Endothelial cell of umbilical vein (primary cell): ENCODE measurements around the gene TNIP1. TPM values are rescaled to one million over a fixed set of nuclear protein-coding genes. Genes with fewer than 3 reads are reported as not detected.

Experiments
- BruUV-seq: library from RNA; stranded (reverse); fragments of 400-500 nt; replicated peaks from 2 replicates; lab custom pipeline; 2021; lab: Mats Ljungman, UMichigan
- CTCF ChIA-PET: fragments of 300-600, 350-600 bp; sonication (Branson Sonifier 250); formaldehyde crosslinking; loops from one replicate; lab custom pipeline; 2021; ENCODE audit warnings: antibody characterized with exemption, inconsistent platforms; lab: Charles Lee
- POLR2A ChIA-PET: fragments of 300-600, 350-600 bp; sonication (Branson Sonifier 250); formaldehyde crosslinking; loops from one replicate; lab custom pipeline; 2021; ENCODE audit warnings: antibody characterized with exemption, inconsistent platforms; lab: Charles Lee
- DNase-seq: peaks from one replicate; pipeline ENCODE4 v3.0.0-alpha.2; 2011; ENCODE audit warnings: low read depth, low spot score
- FAIRE-seq: peaks from 2 replicates; lab custom pipeline; 2011; peaks lifted over from hg19 to GRCh38; lab: Jason Lieb, UNC
- H2AFZ ChIP-seq: 2 replicates; pipeline ENCODE4 v1.6.0; 2012; ENCODE audit warnings: low read depth, low read length, control low read depth, inconsistent platforms
- H3K27ac ChIP-seq: 2 replicates; pipeline ENCODE4 v1.5.1; 2011; ENCODE audit warnings: low read depth, mild to moderate bottlenecking, control low read depth, low read length, moderate library complexity; ENCODE audit not compliant: insufficient read depth
- H3K27me3 ChIP-seq, 2 experiments: 2 replicates each; pipeline versions ENCODE4 v1.6.0 to v1.6.1; 2011; ENCODE audit warnings: low read length in 2 of 2, mixed read lengths in 1 of 2; ENCODE audit not compliant: control insufficient read depth in 2 of 2, insufficient read depth in 2 of 2
- H3K36me3 ChIP-seq, 2 experiments: 2 replicates in 1 of 2; 3 replicates in 1 of 2; pipeline ENCODE4 v1.5.1; 2011; ENCODE audit warnings: low read length in 2 of 2, mild to moderate bottlenecking in 1 of 2, moderate library complexity in 1 of 2; ENCODE audit not compliant: control insufficient read depth in 2 of 2, insufficient read depth in 2 of 2; ENCODE audit errors: extremely low read depth in 1 of 2
- H3K4me1 ChIP-seq: 3 replicates; pipeline ENCODE4 v1.5.1; 2011; ENCODE audit warnings: mild to moderate bottlenecking, low read length; ENCODE audit not compliant: control insufficient read depth, insufficient read depth; ENCODE audit errors: extremely low read depth
- H3K4me2 ChIP-seq: 2 replicates; pipeline ENCODE4 v1.6.1; 2011; ENCODE audit warnings: low read length, control low read depth, mixed read lengths; ENCODE audit not compliant: insufficient read depth
- H3K4me3 ChIP-seq, 3 experiments: fragments of 200-600 bp in 1 of 3; sonication (generic), shearing (Covaris generic) in 1 of 3; replicated peaks in 1 of 3; 2 replicates each; pipeline ENCODE4 v1.5.1; 2011 to 2016; ENCODE audit warnings: control low read depth in 3 of 3, low read length in 3 of 3, mild to moderate bottlenecking in 2 of 3, inconsistent platforms in 1 of 3, low read depth in 1 of 3, moderate library complexity in 1 of 3; ENCODE audit not compliant: insufficient read depth in 1 of 3
- H3K79me2 ChIP-seq: 2 replicates; pipeline ENCODE4 v1.6.0; 2012; ENCODE audit warnings: low read length, inconsistent platforms; ENCODE audit not compliant: control insufficient read depth, insufficient read depth
- H3K9ac ChIP-seq: replicated peaks from 2 replicates; pipeline ENCODE3; 2011; ENCODE audit warnings: low read length, control low read depth; ENCODE audit not compliant: insufficient read depth; ENCODE audit errors: extremely low read depth
- H3K9me1 ChIP-seq: replicated peaks from 3 replicates; pipeline ENCODE4 v1.6.0; 2011; ENCODE audit warnings: mild to moderate bottlenecking, low read length; ENCODE audit not compliant: control insufficient read depth, insufficient read depth; ENCODE audit errors: extremely low read depth
- H3K9me3 ChIP-seq: replicated peaks from 2 replicates; pipeline ENCODE4 v1.5.1; 2012; ENCODE audit warnings: low read length, inconsistent platforms; ENCODE audit not compliant: control insufficient read depth, insufficient read depth
- H4K20me1 ChIP-seq: replicated peaks from 2 replicates; pipeline ENCODE3; 2011; ENCODE audit warnings: mild to moderate bottlenecking, low read length; ENCODE audit not compliant: control insufficient read depth, insufficient read depth; ENCODE audit errors: extremely low read depth
- CTCF ChIP-seq, 2 donors: IDR thresholded peaks; 1 replicate in 1 of 2; 2 replicates in 1 of 2; pipeline ENCODE4 v1.5.1; 2011; ENCODE audit warnings: low read length in 2 of 2, mild to moderate bottlenecking in 2 of 2, moderate library complexity in 2 of 2, control low read depth in 1 of 2, inconsistent platforms in 1 of 2, low read depth in 1 of 2; ENCODE audit not compliant: insufficient read depth in 1 of 2; ENCODE audit errors: extremely low read depth in 1 of 2
- EZH2 ChIP-seq: IDR thresholded peaks from 2 replicates; pipeline ENCODE4 v1.6.1; 2012; ENCODE audit warnings: borderline replicate concordance, low read depth, mild to moderate bottlenecking, moderate library complexity, low read length, inconsistent platforms; ENCODE audit not compliant: severe bottlenecking
- FOS ChIP-seq: IDR thresholded peaks from 2 replicates; pipeline ENCODE4 v1.6.1; 2011; ENCODE audit warnings: mild to moderate bottlenecking, low read length, moderate library complexity, borderline replicate concordance; ENCODE audit not compliant: insufficient read depth
- GATA2 ChIP-seq: IDR thresholded peaks from 2 replicates; pipeline ENCODE4 v1.7.0; 2011; ENCODE audit warnings: low read depth, mild to moderate bottlenecking, moderate library complexity, mixed read lengths, low read length; ENCODE audit not compliant: insufficient read length, insufficient read depth
- JUN ChIP-seq: IDR thresholded peaks from 2 replicates; pipeline ENCODE4 v1.6.1; 2011; ENCODE audit warnings: borderline replicate concordance, low read depth; ENCODE audit not compliant: insufficient read length, insufficient read depth
- MAX ChIP-seq: IDR thresholded peaks from 2 replicates; pipeline ENCODE4 v1.6.1; 2011; ENCODE audit not compliant: insufficient read depth, insufficient read length
- MYC ChIP-seq: IDR thresholded peaks from one replicate; pipeline ENCODE4 v1.6.1; 2011; ENCODE audit warnings: mild to moderate bottlenecking, low read depth, low read length
- POLR2A ChIP-seq: IDR thresholded peaks from 2 replicates; pipeline ENCODE4 v1.6.1; 2012; ENCODE audit warnings: low read depth, mild to moderate bottlenecking, control low read depth, low read length
- POLR2AphosphoS5 ChIP-seq: IDR thresholded peaks from 2 replicates; pipeline ENCODE4 v1.6.1; 2012; ENCODE audit warnings: low read depth, mild to moderate bottlenecking, control low read depth, low read length, moderate library complexity; ENCODE audit not compliant: insufficient read depth
- dilution Hi-C: fragments of 300-500 bp; cut with MboI; formaldehyde crosslinking; loops from one replicate; pipeline ENCODE4 v1.15.0; 2019; ENCODE audit warnings: low sequenced_read_pairs; ENCODE audit not compliant: extremely low pct_ligation_motif_present
- intact Hi-C: fragments of 100-400 bp; cut with micrococcal nuclease; formaldehyde crosslinking; loops from one replicate; pipeline ENCODE4 v1.10.0; 2022
- polyA plus RNA-seq, 4 experiments: library from polyadenylated mRNA; depleted of rRNA in 3 of 4; stranded (reverse) in 3 of 4; unstranded in 1 of 4; fragments of >200 nt; gene quantifications; 2 replicates each; pipeline versions ENCODE4 v1.2.1 to v1.2.3, GENCODE V29; 2011 to 2012; ENCODE audit warnings: missing spikeins in 1 of 4
- total RNA-seq: library from RNA; stranded (reverse); gene quantifications from 2 replicates; pipeline ENCODE4 v1.2.3, GENCODE V29; 2021

Gene TNIP1
- total and polyA plus RNA-seq, 2 donors (not counting 3 experiments of a cell fraction or from before 2014, with no cell fraction given) = 43.0 to 96.8 TPM

GRCh38 chr5:151076616-151077015 is 4.2 kb downstream of the TNIP1 start:
- no TSS peak for BruUV-seq
- Histone ChIP-seq H3K4me3 (no peak overlapping the region), H3K9ac (no peak overlapping the region), H3K4me1 (peaks cover 33% of the 10 kb centered on the region), H3K9me3 (no peaks in the 10 kb centered on the region), H3K79me2 (peaks cover 39% of the 10 kb centered on the region), H3K27ac (no peak overlapping the region), H3K4me2 (no peak overlapping the region), H2AFZ (no peak overlapping the region), H3K9me1 (no peaks in the 10 kb centered on the region), H3K36me3 (peaks cover 0 to 2% of the 10 kb centered on the region in 2 experiments), H3K27me3 (no peaks in the 10 kb centered on the region), H4K20me1 (no peaks in the 10 kb centered on the region)
- CTCF ChIA-PET = interaction anchor here (1.7 kb wide), 1 partner anchor 25 kb away, joined by 5 read pairs; no protein-coding TSS in a partner anchor
- DNase-seq (no peak), FAIRE-seq (no peak)
- intact Hi-C loops (no loop called here), dilution Hi-C loops (no loop called here)
- no peak for TF ChIP-seq CTCF (IDR thresholded peaks at IDR 0.05; ENCODE audit: extremely low read depth in 1 of 2, insufficient read depth in 1 of 2, low read depth in 1 of 2, low read length in 2 of 2)
- POLR2A ChIA-PET = no interaction called here

- no peaks in the 10 kb centered on the region for H3K27me3 ChIP-seq
- no peak overlapping the region for H3K4me2 ChIP-seq
- intact Hi-C loops (no loop called here), dilution Hi-C loops (no loop called here)
- H3K9me1 ChIP-seq = no peaks in the 10 kb centered on the region
- no peak for TF ChIP-seq EZH2
- TF ChIP-seq POLR2A = no peak
- TF ChIP-seq JUN = no peak
- no peak for TF ChIP-seq CTCF (IDR thresholded peaks at IDR 0.05; ENCODE audit: extremely low read depth in 1 of 2, insufficient read depth in 1 of 2, low read depth in 1 of 2, low read length in 2 of 2)
- no peak for TF ChIP-seq MAX
- TF ChIP-seq GATA2 = no peak
- TF ChIP-seq POLR2AphosphoS5 = no peak
- TF ChIP-seq FOS = no peak
- no peak for TF ChIP-seq MYC
- H3K27ac ChIP-seq = no peak overlapping the region
- H3K9ac ChIP-seq = no peak overlapping the region
- H3K4me1 ChIP-seq = peaks cover 32% of the 10 kb centered on the region
- DNase-seq (no peak), FAIRE-seq (no peak)
- POLR2A ChIA-PET = no interaction called here
- H3K4me3 ChIP-seq = no peak overlapping the region
- no peak overlapping the region for H2AFZ ChIP-seq
- no TSS peak for BruUV-seq
- no peaks in the 10 kb centered on the region for H3K9me3 ChIP-seq
- no peaks in the 10 kb centered on the region for H4K20me1 ChIP-seq
- CTCF ChIA-PET = interaction anchor here (1.1 to 1.7 kb wide), 3 partner anchors 23 to 24 kb away, joined by 3 to 5 read pairs (median 5); no protein-coding TSS in a partner anchor
- H3K36me3 ChIP-seq = peaks cover 0 to 2% of the 10 kb centered on the region in 2 experiments
- H3K79me2 ChIP-seq = peaks cover 42% of the 10 kb centered on the region
Measured at GRCh38 chr5:151075698-151076331, 5.0 kb downstream of the TNIP1 start.
